NCI-H446 treated with DMSO at 0.1 percent for 48 hours (cell line): ENCODE data around the gene IGSF22.
"Not testable (repeated sequence)": the region's sequence is repeated elsewhere in the genome, so short reads cannot be mapped to it uniquely, and the experiment has no call there.

Source experiments
- DNase-seq: peaks from one replicate; lab custom pipeline; 2025; lab: John Stamatoyannopoulos, UW

The IGSF22 gene

GRCh38 chr11:18691467-18692140 lies 34.4 kb downstream of the IGSF22 start:
- DNase-seq, result not testable (repeated sequence)

GRCh38 chr11:18684267-18684666 lies 41.7 kb downstream of the IGSF22 start:
- DNase-seq, result no peak

GRCh38 chr11:18682466-18682865 lies 43.5 kb downstream of the IGSF22 start:
- no peak for DNase-seq

DNA sequence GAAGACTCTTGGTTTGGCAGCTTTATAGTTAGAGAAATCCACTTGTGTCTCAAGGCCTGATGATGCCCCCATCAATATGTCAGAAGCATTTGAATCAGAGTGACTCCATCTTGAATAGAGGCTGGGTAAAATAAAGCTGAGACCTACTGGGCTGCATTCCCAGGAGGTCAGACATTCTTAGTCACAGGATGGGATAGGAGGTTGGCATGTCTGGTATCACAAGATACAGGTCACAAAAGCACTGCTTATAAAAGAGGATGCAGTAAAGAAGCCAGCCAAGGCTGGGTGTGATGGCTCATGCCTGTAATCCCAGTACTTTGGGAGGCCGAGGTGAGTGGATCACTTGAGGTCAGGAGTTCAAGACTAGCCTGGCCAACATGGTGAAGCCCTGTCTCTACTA lies 44.0 kb downstream of the IGSF22 start:
- DNase-seq, result not testable (repeated sequence)

DNA sequence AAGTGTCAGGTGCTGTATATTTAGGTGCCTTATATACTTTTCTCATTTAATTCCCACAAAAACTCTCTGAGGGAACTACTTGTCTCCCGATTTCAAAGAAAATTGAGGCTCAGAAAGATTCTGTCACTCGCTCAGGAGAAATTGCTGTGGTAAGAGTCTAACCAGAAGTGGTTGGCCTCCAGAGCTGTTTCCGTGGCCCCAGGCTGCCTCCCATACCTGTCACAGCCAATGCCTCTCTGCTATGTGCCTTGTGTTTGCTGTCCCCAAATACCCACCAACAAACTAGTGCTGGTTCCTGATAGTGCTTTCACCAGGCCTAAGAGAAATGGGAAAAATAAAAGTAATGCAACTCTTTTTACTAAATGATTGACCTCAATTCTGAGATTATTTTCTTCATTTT lies 48.4 kb downstream of the IGSF22 start:
- DNase-seq, result no peak

DNA sequence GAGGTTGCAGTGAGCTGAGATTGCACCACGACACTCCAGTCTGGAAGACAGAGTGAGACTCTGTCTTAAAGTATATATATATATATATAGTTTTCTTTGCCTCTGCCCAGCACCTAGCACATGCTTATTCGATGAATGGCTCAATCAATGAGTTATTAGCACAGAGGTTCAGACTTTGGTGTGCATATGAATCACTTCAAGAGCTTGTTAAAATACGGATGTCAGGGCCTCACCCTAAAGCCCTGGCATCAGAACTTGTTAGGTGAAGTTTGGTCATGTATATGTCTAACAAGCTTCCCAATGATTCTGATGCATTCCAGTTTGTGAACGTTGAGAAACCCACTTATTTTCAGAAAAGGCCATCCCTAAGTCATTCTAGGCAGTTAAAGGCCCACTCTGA lies 49.2 kb downstream of the IGSF22 start:
- DNase-seq, result no peak

DNA sequence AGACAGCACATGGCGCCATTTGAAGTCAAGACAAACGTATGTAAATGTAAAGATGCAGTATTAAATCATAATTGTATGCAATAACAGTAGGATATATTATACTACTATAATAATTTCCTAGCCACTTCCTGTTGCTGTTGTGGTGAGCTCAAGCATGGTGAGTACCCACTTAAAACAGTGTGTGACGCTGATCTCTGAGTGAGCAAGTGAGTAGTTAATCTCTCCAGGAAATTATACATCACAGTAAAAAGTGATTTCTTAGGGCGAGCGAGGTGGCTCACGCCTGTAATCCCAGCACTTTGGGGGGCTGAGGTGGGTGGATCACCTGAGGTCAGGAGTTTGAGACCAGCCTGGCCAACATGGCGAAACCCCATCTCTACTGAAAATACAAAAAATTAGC lies 53.8 kb downstream of the IGSF22 start:
- DNase-seq, result not testable (repeated sequence)

DNA sequence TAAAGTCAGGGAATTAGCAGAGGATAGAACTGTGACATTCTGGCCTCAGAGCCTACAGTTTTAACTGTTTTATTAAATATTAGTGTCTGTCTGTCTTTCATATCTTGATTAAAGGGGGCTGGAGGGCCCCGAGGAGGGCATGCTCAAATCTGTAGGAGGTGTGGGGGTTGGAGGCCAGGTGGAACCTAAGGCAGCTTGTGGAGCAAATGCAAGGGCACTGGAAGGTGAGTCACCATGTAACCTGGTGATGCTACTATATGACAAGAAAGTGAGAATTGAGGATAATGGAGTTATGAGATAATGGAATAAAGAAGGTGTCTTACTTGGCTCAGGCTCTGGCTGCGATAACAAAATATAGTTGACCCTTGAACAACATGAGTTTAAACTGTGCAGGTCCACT lies 54.7 kb downstream of the IGSF22 start:
- DNase-seq, result no peak

- no peak for DNase-seq
These were observed 56.3 kb downstream of the IGSF22 start for GRCh38 chr11:18669711-18670110.

DNA sequence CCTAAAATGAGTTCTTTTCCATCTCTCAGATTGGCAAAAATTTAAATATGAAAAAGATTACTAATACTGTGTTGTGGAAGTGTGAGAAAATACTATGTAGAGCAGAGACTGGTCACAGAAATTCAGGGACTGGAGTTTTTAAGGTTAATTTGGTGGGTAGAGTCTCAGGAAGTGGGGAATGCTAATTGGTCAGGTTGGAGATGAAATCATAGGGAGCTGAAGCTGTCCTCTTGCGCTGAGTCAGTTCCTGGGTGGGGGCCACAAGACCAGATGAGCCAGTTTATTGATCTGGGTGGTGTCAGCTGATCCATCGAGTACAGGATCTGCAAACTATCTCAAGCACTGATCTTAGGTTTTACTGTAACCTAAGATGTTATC lies 56.8 kb downstream of the IGSF22 start:
- DNase-seq, result no peak

DNA sequence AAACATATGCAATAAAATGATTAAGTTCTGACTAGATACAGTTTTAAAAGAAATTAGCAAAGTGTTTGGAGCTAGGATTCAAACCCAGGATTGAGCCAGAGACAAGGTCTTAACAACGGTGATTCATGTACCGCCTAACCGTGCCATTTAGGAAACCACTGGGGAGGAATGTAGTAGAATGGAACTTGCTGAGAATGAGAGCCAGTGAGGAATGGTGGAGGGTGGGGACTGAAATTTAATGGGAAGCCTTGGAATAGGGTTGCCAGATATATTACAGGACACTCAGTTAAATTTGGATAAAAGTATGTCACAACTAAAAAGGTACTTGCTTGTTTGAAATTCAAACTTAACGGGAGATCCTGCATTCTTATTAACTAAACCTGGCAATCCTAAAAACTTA lies 57.9 kb downstream of the IGSF22 start:
- no peak for DNase-seq

DNA sequence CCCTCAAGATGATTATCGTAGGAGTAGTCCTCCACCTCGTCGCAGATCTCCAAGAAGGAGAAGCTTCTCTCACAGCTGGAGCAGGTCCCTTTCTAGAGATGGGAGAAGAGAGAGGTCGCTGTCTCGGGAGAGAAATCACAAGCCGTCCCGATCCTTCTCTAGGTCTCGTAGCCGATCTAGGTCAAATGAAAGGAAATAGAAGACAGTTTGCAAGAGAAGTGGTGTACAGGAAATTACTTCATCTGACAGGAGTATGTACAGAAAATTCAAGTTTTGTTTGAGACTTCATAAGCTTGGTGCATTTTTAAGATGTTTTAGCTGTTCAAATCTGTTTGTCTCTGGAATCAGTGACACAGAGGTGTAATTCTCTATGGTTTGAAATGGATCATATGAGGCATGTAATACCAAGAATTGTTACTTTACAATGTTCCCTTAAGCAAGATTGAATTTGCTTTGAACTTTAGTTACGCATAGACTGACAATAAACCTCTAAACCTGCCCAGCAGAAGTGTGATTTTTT lies 60.6 kb downstream of the IGSF22 start:
- not testable (repeated sequence) for DNase-seq

GRCh38 chr11:18657673-18658072 lies 68.3 kb downstream of the IGSF22 start:
- DNase-seq, result no peak
